ENCODE measurements around the gene U2AF2. TPM values are rescaled to one million over a fixed set of nuclear protein-coding genes. Genes with fewer than 3 reads are reported as not detected.

U2AF2 gene
- total and polyA plus RNA-seq, 2 experiments from 2014 or later: 73.1 to 233 TPM

- TF ChIP-seq CREB1 (CRISPR knock-in tag; IDR thresholded peaks at IDR 0.05; ENCODE audit: low read depth) (no peak), ZNF331 (CRISPR knock-in tag; IDR thresholded peaks at IDR 0.05; ENCODE audit: low read depth) (no peak), NANOG (IDR thresholded peaks at IDR 0.05; ENCODE audit: borderline replicate concordance) (no peak), JUNB (IDR thresholded peaks at IDR 0.05; ENCODE audit: unreplicated experiment) (no peak), CTCF (conservative IDR thresholded peaks at IDR 0.05; ENCODE audit: low read depth in 2 of 2) (no peak), EZH2 (IDR thresholded peaks at IDR 0.05; ENCODE audit: low read depth, unreplicated experiment) (no peak), ZNF462 (CRISPR knock-in tag; IDR thresholded peaks at IDR 0.05) (no peak), ZNF114 (CRISPR knock-in tag; IDR thresholded peaks at IDR 0.05) (no peak), EZH2phosphoT487 (IDR thresholded peaks at IDR 0.05; ENCODE audit: unreplicated experiment) (no peak), ETS1 (IDR thresholded peaks at IDR 0.05) (no peak), REST (IDR thresholded peaks at IDR 0.05; ENCODE audit: unreplicated experiment) (no peak), STAT1 (IDR thresholded peaks at IDR 0.05; ENCODE audit: unreplicated experiment) (no peak), POLR2AphosphoS5 (IDR thresholded peaks at IDR 0.05; ENCODE audit: low read depth) (no peak)
- DNase-seq (ENCODE audit: low spot score) (no peak), ATAC-seq (no peak)
- Histone ChIP-seq H3K79me2 (replicated peaks; ENCODE audit: insufficient read depth) (no peaks in the 10 kb centered on the region), H3K4me2 (no peak overlapping the region), H3K9me2 (ENCODE audit: insufficient read depth) (no peaks in the 10 kb centered on the region), H3K27me3 (ENCODE audit: insufficient read depth) (no peaks in the 10 kb centered on the region), H3K36me3 (ENCODE audit: insufficient read depth) (no peaks in the 10 kb centered on the region), H3K4me3 (no peak overlapping the region), H4K20me1 (replicated peaks; ENCODE audit: insufficient read depth) (no peaks in the 10 kb centered on the region; the same call in 1 of the 2 replicates), H3K27ac (ENCODE audit: low read depth) (no peak overlapping the region), H3K4me1 (ENCODE audit: insufficient read depth) (no peaks in the 10 kb centered on the region), H3F3A (replicated peaks; ENCODE audit: low read depth) (no peaks in the 10 kb centered on the region; the same call in 1 of the 2 replicates), H2AFZ (no peak overlapping the region)
- no peaks in the 10 kb centered on the region; the same call in 2 of the 3 replicates for H3K4me1 Mint-ChIP-seq
- peaks cover 24% of the 10 kb centered on the region for H3K9me3 Mint-ChIP-seq
- H3K4me3 Mint-ChIP-seq: no peak overlapping the region
- H3K27me3 Mint-ChIP-seq (ENCODE audit: insufficient read depth, low read depth, poor library complexity): peaks cover 5% of the 10 kb centered on the region
- no peak overlapping the region for H3K27ac Mint-ChIP-seq
- peaks cover 63% of the 10 kb centered on the region for H3K36me3 Mint-ChIP-seq (ENCODE audit: low read depth)
Observed at GRCh38 chr19:55699221-55699620, 44.4 kb downstream of the U2AF2 start.

Measured in GM23338 (cell line).